MM.1S (cell line): ENCODE results near the gene RHOH.

Experiments used
- EZH2 ChIP-seq: fragments of 300-600 bp; sonication (generic); optimal IDR thresholded peaks from 2 replicates; pipeline ENCODE3; 2017; ENCODE audit warnings: low read depth, mild to moderate bottlenecking, antibody characterized with exemption, low read length, mixed read lengths
- TF ChIP-seq, protein P1 (sequence below): fragments of 300-600 bp; sonication (generic); IDR thresholded peaks from 2 replicates; pipeline ENCODE4 v1.5.1; 2016; ENCODE audit warnings: antibody characterized with exemption, low read length, mixed read lengths

DNA sequence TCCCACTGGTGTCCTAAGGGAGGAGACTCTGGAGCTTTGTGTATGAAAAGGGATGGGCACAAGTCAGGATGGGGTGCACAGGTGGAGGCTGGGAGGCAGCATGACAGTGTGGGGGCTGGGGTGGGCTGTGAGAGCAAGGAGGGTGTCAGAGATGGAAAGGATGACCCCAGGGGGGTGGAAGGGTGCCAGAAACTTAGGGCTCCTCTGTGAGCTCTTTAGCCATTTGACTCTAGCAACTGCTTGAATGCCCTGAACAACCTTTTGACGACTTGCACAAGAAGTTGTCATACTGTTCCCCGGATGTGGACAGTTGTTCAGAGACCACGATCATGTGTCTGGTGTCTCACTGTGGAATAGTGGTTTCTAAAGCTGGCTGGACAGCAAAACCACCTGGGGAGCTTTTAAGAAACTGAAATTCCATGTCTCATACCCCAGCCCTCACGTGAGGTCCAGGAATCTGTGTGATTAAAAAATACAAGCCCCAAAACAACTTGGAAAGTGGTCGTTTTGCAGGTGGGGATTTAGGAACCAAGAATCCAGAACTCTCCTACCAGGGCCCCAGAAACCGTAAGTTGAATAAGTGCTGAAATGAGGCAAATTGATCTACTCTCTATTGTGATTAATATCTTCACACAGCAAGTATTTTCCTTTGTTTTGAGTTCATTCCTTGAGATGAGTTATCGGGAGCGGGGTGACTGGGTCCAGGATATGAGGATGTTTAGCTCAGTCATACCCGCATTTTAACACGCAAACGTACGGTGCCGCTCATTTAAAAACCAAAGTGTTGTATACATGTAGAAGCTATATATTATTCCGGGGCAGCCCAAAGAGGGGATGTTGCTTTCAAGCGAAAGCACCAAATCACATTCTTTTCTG lies 3.4 kb downstream of the RHOH start:
- TF ChIP-seq, protein P1, sequence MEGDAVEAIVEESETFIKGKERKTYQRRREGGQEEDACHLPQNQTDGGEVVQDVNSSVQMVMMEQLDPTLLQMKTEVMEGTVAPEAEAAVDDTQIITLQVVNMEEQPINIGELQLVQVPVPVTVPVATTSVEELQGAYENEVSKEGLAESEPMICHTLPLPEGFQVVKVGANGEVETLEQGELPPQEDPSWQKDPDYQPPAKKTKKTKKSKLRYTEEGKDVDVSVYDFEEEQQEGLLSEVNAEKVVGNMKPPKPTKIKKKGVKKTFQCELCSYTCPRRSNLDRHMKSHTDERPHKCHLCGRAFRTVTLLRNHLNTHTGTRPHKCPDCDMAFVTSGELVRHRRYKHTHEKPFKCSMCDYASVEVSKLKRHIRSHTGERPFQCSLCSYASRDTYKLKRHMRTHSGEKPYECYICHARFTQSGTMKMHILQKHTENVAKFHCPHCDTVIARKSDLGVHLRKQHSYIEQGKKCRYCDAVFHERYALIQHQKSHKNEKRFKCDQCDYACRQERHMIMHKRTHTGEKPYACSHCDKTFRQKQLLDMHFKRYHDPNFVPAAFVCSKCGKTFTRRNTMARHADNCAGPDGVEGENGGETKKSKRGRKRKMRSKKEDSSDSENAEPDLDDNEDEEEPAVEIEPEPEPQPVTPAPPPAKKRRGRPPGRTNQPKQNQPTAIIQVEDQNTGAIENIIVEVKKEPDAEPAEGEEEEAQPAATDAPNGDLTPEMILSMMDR = no peak
- no peak for TF ChIP-seq EZH2
